ENCODE data around the gene CCDC167. TPM values are rescaled to one million over a fixed set of nuclear protein-coding genes. Genes with fewer than 3 reads are reported as not detected.

Gene CCDC167
- total and polyA plus RNA-seq, 10 of the 15 experiments (the other 5 are each of a cell fraction or from before 2014, with no cell fraction given), result 74.9 to 380 (median 137) TPM

GRCh38 chr6:37442416-37443215 is 57.1 kb downstream of the CCDC167 start (continued):
- TF ChIP-seq ZNF592 (IDR thresholded peaks at IDR 0.05) (no peak), ZZZ3 (IDR thresholded peaks at IDR 0.05; ENCODE audit: control insufficient read depth, insufficient read length, low read depth) (no peak), ZNF687 (IDR thresholded peaks at IDR 0.05) (no peak), ASH2L (IDR thresholded peaks at IDR 0.05; ENCODE audit: borderline replicate concordance, low read depth) (no peak), MTA3 (IDR thresholded peaks at IDR 0.05; ENCODE audit: borderline replicate concordance, low read length) (no peak)
